Activated B cell treated with CpG ODN at 0.5 μM for 24 hours (primary cell): Measurements from ENCODE around the gene IRX5. TPM values are rescaled to one million over a fixed set of nuclear protein-coding genes. Genes with fewer than 3 reads are reported as not detected.

Experiments
- ATAC-seq: fragments of 200-7000 bp; cut with Tn5 transposase; one replicate; pipeline ENCODE4 v1.10.0; 2021; ENCODE audit warnings: low read depth, mild to moderate bottlenecking, moderate library complexity
- CTCF ChIA-PET: fragments of 350-600 bp; sonication (Branson Sonifier 250); formaldehyde crosslinking; loops from one replicate; lab custom pipeline; 2021; ENCODE audit warnings: antibody characterized with exemption; lab: Charles Lee
- POLR2A ChIA-PET: fragments of 350-600 bp; sonication (Branson Sonifier 250); formaldehyde crosslinking; loops from one replicate; lab custom pipeline; 2021; ENCODE audit warnings: antibody characterized with exemption; lab: Charles Lee
- DNase-seq: peaks from one replicate; pipeline ENCODE4 v3.0.0; 2022
- H3K27ac Mint-ChIP-seq: one replicate; pipeline ENCODE4 v1.8.0; 2020; ENCODE audit warnings: mixed read lengths
- H3K27me3 Mint-ChIP-seq: one replicate; pipeline ENCODE4 v1.8.0; 2021; ENCODE audit warnings: mixed read lengths
- H3K36me3 Mint-ChIP-seq: one replicate; pipeline ENCODE4 v1.8.0; 2021; ENCODE audit warnings: low read depth, mixed read lengths
- H3K4me1 Mint-ChIP-seq: one replicate; pipeline ENCODE4 v1.8.0; 2021; ENCODE audit warnings: mixed read lengths
- H3K4me3 Mint-ChIP-seq: one replicate; pipeline ENCODE4 v1.8.0; 2020; ENCODE audit warnings: mild to moderate bottlenecking, mixed read lengths
- H3K9me3 Mint-ChIP-seq: one replicate; pipeline ENCODE4 v1.8.0; 2020; ENCODE audit warnings: mixed read lengths
- intact Hi-C: fragments of 100-400 bp; cut with micrococcal nuclease; formaldehyde crosslinking; loops from one replicate; pipeline ENCODE4 v1.15.1; 2024
- total RNA-seq: library from RNA; stranded (reverse); gene quantifications from 2 replicates; pipeline ENCODE4 v1.2.3, GENCODE V29; 2022
- TF ChIP-seq, protein P1 (sequence below): fragments of 200-600 bp; IDR thresholded peaks from one replicate; pipeline ENCODE4 v1.8.0; 2022; ENCODE audit warnings: antibody characterized with exemption, mild to moderate bottlenecking

Gene IRX5
- total RNA-seq, 1 donor from 2014 or later = not detected

DNA sequence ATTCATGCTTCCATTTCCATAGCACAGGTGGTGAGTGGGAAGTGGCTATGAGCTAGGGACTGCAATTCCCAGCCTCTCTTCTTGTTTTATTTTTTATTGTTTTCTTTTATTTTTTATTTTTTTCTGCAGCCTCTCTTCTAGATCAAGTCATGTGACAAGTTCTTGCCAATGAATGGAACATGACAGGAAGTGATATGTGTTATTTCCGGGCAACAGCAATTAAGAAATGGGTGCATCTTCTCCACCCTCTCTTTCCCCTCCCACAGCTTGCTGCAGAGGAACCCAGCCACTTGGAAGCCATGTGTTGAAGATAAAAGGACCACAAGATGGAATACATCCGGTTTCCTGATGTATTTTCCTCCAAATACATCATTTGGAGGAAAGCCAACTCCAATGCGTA lies 23.6 kb downstream of the IRX5 start:
- no peak for ATAC-seq
- intact Hi-C loops = no loop called here
- H3K4me3 Mint-ChIP-seq = no peak overlapping the region
- peaks cover 16% of the 10 kb centered on the region for H3K27me3 Mint-ChIP-seq
- H3K27ac Mint-ChIP-seq = no peak overlapping the region
- no peaks in the 10 kb centered on the region for H3K4me1 Mint-ChIP-seq
- ChIA-PET POLR2A (no interaction called here), CTCF (no interaction called here)
- H3K36me3 Mint-ChIP-seq = no peaks in the 10 kb centered on the region
- H3K9me3 Mint-ChIP-seq = no peaks in the 10 kb centered on the region
- no peak for DNase-seq
- TF ChIP-seq, protein P1, sequence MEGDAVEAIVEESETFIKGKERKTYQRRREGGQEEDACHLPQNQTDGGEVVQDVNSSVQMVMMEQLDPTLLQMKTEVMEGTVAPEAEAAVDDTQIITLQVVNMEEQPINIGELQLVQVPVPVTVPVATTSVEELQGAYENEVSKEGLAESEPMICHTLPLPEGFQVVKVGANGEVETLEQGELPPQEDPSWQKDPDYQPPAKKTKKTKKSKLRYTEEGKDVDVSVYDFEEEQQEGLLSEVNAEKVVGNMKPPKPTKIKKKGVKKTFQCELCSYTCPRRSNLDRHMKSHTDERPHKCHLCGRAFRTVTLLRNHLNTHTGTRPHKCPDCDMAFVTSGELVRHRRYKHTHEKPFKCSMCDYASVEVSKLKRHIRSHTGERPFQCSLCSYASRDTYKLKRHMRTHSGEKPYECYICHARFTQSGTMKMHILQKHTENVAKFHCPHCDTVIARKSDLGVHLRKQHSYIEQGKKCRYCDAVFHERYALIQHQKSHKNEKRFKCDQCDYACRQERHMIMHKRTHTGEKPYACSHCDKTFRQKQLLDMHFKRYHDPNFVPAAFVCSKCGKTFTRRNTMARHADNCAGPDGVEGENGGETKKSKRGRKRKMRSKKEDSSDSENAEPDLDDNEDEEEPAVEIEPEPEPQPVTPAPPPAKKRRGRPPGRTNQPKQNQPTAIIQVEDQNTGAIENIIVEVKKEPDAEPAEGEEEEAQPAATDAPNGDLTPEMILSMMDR = no peak

DNA sequence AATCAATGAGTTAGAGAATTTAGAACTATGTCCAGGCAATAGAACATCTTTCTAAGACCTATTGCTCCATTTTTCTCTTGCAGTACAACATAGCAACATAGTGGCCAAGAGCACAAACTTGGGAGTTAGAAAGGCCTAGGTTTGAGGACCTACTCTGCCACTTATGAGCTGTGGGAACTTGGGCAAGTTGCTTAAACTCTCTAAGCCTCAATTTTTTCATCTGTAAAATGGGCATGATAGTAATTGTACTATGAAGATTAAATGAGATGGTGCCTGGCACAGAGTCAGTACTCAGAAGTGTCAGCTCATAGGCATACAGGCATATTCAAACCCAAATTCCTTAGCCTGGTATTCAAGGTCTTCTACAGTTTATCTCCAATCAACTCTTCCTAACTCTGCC lies 25.1 kb downstream of the IRX5 start:
- ChIA-PET CTCF (no interaction called here), POLR2A (no interaction called here)
- TF ChIP-seq, protein P1 = no peak
- H3K4me3 Mint-ChIP-seq = no peak overlapping the region
- no peaks in the 10 kb centered on the region for H3K36me3 Mint-ChIP-seq
- no peaks in the 10 kb centered on the region for H3K4me1 Mint-ChIP-seq
- ATAC-seq = no peak
- intact Hi-C loops = no loop called here
- H3K9me3 Mint-ChIP-seq = no peaks in the 10 kb centered on the region
- peaks cover 11% of the 10 kb centered on the region for H3K27me3 Mint-ChIP-seq
- no peak for DNase-seq
- no peak overlapping the region for H3K27ac Mint-ChIP-seq

DNA sequence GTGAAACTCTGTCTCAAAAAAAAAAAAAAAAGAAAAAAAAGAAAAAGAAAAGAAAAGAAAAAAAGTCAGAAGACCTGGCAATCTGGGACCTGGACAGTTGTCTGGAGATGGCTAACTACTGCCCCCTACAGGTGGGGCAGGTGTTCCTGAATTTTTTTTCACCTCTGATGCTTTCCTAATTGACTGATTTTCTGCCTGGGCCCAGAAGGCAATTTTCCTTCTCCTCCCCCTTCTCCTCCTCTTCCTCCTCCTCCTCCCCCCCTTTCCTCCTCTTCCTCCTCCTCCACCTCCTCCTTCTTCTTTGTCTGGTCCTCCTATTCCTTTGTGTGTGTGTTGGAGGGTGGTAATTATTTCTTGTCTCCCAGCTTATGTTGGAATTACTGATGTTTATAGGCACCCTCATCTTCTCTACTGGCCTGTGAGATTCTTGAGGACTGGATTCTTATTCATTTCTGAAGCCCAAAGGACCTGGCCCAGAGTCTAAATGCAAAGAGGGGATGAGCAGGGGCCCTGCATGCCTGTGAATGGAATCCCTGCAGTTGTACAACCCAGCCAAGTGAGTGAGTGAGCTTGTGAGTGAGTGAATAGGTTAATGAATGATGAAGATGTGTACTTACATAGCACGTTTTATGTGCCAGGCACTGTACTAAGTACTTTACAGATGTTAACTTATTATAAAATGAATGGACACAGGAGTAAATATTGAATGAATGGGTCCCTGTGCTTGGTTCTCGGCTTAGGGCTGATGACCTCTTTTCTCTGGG lies 26.9 kb downstream of the IRX5 start:
- Mint-ChIP-seq H3K9me3 (no peaks in the 10 kb centered on the region), H3K4me3 (no peak overlapping the region), H3K27ac (no peak overlapping the region), H3K36me3 (no peaks in the 10 kb centered on the region), H3K4me1 (no peaks in the 10 kb centered on the region), H3K27me3 (peaks cover 8% of the 10 kb centered on the region)
- intact Hi-C loops = no loop called here
- TF ChIP-seq, protein P1 = no peak
- CTCF ChIA-PET = interaction anchor here (0.7 kb wide), 1 partner anchor 1055 kb away, joined by 3 read pairs; no protein-coding TSS in a partner anchor
- DNase-seq (no peak), ATAC-seq (no peak)
- POLR2A ChIA-PET = no interaction called here

DNA sequence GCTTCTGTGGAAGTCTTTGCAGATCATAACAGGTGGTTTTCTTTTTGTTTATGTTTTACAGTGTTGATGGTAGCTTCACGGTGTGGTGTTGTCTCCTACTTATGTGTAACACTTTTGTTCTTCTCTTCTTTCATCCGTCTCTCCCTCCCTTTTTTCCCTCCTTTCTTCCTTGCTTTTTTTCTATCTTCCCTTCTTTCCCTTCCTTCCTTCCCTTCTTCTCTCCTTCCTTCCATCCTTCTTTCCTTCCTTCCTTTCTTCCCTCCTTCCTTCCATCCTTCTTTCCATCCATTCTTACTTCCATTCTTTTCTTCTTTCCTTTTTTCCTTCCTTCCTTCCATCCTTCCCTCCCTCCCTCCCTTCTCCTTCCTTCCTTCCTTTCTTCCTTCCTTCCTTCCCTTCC lies 31.4 kb downstream of the IRX5 start:
- Mint-ChIP-seq H3K27me3 (peaks cover 3% of the 10 kb centered on the region), H3K4me3 (no peak overlapping the region), H3K27ac (no peak overlapping the region), H3K36me3 (no peaks in the 10 kb centered on the region), H3K9me3 (no peaks in the 10 kb centered on the region), H3K4me1 (no peaks in the 10 kb centered on the region)
- DNase-seq (no peak), ATAC-seq (no peak)
- intact Hi-C loops = no loop called here
- TF ChIP-seq, protein P1 = no peak
- CTCF ChIA-PET = no interaction called here
- POLR2A ChIA-PET = no interaction called here

DNA sequence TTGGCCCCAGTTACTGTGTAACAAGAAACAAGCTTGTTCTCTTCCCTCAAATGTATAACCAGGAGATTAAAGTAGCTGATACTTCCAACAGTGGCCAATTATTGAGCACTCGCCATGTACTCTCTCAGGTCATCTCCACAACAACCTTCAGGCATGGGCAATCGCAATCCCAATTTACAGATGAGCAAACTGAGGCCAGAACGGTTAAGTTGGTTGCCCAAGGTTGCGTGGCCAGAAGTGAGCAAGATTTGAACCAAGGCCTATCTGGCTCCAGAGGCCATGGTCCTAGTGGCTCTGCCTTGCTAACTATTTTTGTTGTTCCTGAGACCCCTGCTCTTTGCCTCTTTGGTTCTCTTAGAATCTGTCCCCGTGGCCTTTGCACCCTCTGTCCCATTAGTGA lies 33.6 kb downstream of the IRX5 start:
- POLR2A ChIA-PET = no interaction called here
- CTCF ChIA-PET = no interaction called here
- Mint-ChIP-seq H3K27ac (no peak overlapping the region), H3K9me3 (no peaks in the 10 kb centered on the region), H3K36me3 (no peaks in the 10 kb centered on the region), H3K4me3 (no peak overlapping the region), H3K4me1 (no peaks in the 10 kb centered on the region), H3K27me3 (peaks cover 3% of the 10 kb centered on the region)
- intact Hi-C loops = no loop called here
- TF ChIP-seq, protein P1 = no peak
- DNase-seq (no peak), ATAC-seq (no peak)
